B cell (primary cell): ENCODE data around the gene FAM120AOS. TPM values are rescaled to one million over a fixed set of nuclear protein-coding genes. Genes with fewer than 3 reads are reported as not detected.

Source experiments
- ATAC-seq: fragments of 200-7000 bp; cut with Tn5 transposase; one replicate; pipeline ENCODE4 v1.10.0; 2021; ENCODE audit warnings: low read depth, mild to moderate bottlenecking, moderate number of reproducible peaks, moderate library complexity
- CTCF ChIA-PET: fragments of 350-600 bp; sonication (Branson Sonifier 250); formaldehyde crosslinking; loops from one replicate; lab custom pipeline; 2021; ENCODE audit warnings: antibody characterized with exemption, inconsistent platforms; lab: Charles Lee
- POLR2A ChIA-PET: fragments of 350-600 bp; sonication (Branson Sonifier 250); formaldehyde crosslinking; loops from one replicate; lab custom pipeline; 2021; ENCODE audit warnings: antibody characterized with exemption; lab: Charles Lee
- DNase-seq: peaks from one replicate; pipeline ENCODE4 v3.0.0; 2013
- H2AFZ ChIP-seq: 2 replicates; pipeline ENCODE4 v1.6.1; 2012; ENCODE audit warnings: mild to moderate bottlenecking, low read depth, low read length; ENCODE audit not compliant: insufficient read depth, poor library complexity, severe bottlenecking
- H3K27ac ChIP-seq, 2 donors: 1 replicate in 1 of 2; 2 replicates in 1 of 2; pipeline ENCODE4 v1.5.1; 2012 to 2013; ENCODE audit warnings: low read length in 2 of 2, mild to moderate bottlenecking in 2 of 2, moderate library complexity in 1 of 2
- H3K27me3 ChIP-seq, 4 experiments: fragments of 200-600 bp in 1 of 4; sonication (generic) in 1 of 4; replicated peaks in 1 of 4; 1 replicate in 2 of 4; 2 replicates in 2 of 4; pipeline versions ENCODE4 v1.6.1 to v1.7.0; 2013 to 2016; ENCODE audit warnings: low read length in 3 of 4, mild to moderate bottlenecking in 2 of 4, mixed read lengths in 1 of 4, moderate library complexity in 1 of 4; ENCODE audit not compliant: insufficient read depth in 4 of 4, control insufficient read depth in 3 of 4; ENCODE audit errors: control extremely low read depth in 1 of 4
- H3K36me3 ChIP-seq, 2 experiments: replicated peaks in 1 of 2; 1 replicate in 1 of 2; 2 replicates in 1 of 2; pipeline versions ENCODE4 v1.6.1 to v1.7.1; 2013; ENCODE audit warnings: low read length in 1 of 2; ENCODE audit not compliant: insufficient read depth in 2 of 2, control insufficient read depth in 1 of 2; ENCODE audit errors: control extremely low read depth in 1 of 2, extremely low read depth in 1 of 2
- H3K4me1 ChIP-seq, 2 donors: fragments of 200-600 bp in 1 of 2; sonication (generic) in 1 of 2; 1 replicate in 1 of 2; 2 replicates in 1 of 2; pipeline versions ENCODE4 v1.5.1 to v1.6.1; 2013 to 2017; ENCODE audit warnings: low read length in 2 of 2; ENCODE audit not compliant: control insufficient read depth in 2 of 2, insufficient read depth in 2 of 2
- H3K4me2 ChIP-seq: replicated peaks from 2 replicates; pipeline ENCODE3; 2012; ENCODE audit warnings: mild to moderate bottlenecking, low read depth, low read length; ENCODE audit not compliant: poor library complexity, severe bottlenecking
- H3K4me3 ChIP-seq, 5 experiments: fragments of 200-600 bp in 1 of 5; sonication (generic) in 1 of 5; 1 replicate in 3 of 5; 2 replicates in 2 of 5; pipeline versions ENCODE4 v1.5.1 to v1.7.0; 2011 to 2016; ENCODE audit warnings: low read length in 4 of 5, mild to moderate bottlenecking in 4 of 5, low read depth in 2 of 5, control low read depth in 1 of 5, moderate library complexity in 1 of 5; ENCODE audit not compliant: insufficient read depth in 1 of 5; ENCODE audit errors: control extremely low read depth in 1 of 5, extremely low read depth in 1 of 5
- H3K79me2 ChIP-seq: fragments of 200-600 bp; sonication (generic); one replicate; pipeline ENCODE4 v1.6.0; 2016; ENCODE audit warnings: low read length; ENCODE audit not compliant: control insufficient read depth, insufficient read depth
- H3K9ac ChIP-seq: fragments of 200-600 bp; sonication (generic); 2 replicates; pipeline ENCODE4 v1.6.1; 2017; ENCODE audit warnings: mild to moderate bottlenecking, low read length, moderate library complexity
- H3K9me3 ChIP-seq, 3 donors: one replicate each; pipeline versions ENCODE4 v1.6.1 to v1.7.1; 2013; ENCODE audit warnings: low read length in 2 of 3; ENCODE audit not compliant: control insufficient read depth in 2 of 3, insufficient read depth in 1 of 3; ENCODE audit errors: control extremely low read depth in 1 of 3
- H4K20me1 ChIP-seq: 2 replicates; pipeline ENCODE4 v1.6.0; 2012; ENCODE audit warnings: mild to moderate bottlenecking, low read length; ENCODE audit not compliant: insufficient read depth, control insufficient read depth, poor library complexity, severe bottlenecking
- H3K27ac Mint-ChIP-seq: one replicate; pipeline ENCODE4 v1.8.0; 2021; ENCODE audit warnings: mixed read lengths
- H3K27me3 Mint-ChIP-seq: one replicate; pipeline ENCODE4 v1.8.0; 2021; ENCODE audit warnings: mixed read lengths
- H3K4me1 Mint-ChIP-seq: one replicate; pipeline ENCODE4 v1.8.0; 2021; ENCODE audit warnings: mixed read lengths
- H3K4me3 Mint-ChIP-seq: one replicate; pipeline ENCODE4 v1.8.0; 2021; ENCODE audit warnings: mixed read lengths
- H3K9me3 Mint-ChIP-seq: one replicate; pipeline ENCODE4 v1.8.0; 2022; ENCODE audit warnings: mixed read lengths; ENCODE audit not compliant: insufficient read depth
- EZH2 ChIP-seq: IDR thresholded peaks from 2 replicates; pipeline ENCODE4 v1.6.1; 2012; ENCODE audit warnings: borderline replicate concordance, low read depth, mild to moderate bottlenecking, moderate library complexity, low read length; ENCODE audit not compliant: insufficient read depth, poor library complexity, severe bottlenecking
- WGBS: methylation state at CpG from one replicate; pipeline ENCODE4 v1.1.5; 2013; ENCODE audit warnings: missing lambda C conversion rate; ENCODE audit not compliant: insufficient coverage; 5-methylcytosine and 5-hydroxymethylcytosine counted together
- intact Hi-C: fragments of 100-400 bp; cut with micrococcal nuclease; formaldehyde crosslinking; loops from one replicate; pipeline ENCODE4 v1.10.0; 2022
- polyA plus RNA-seq: library from polyadenylated mRNA; depleted of rRNA; stranded (reverse); fragments of >200 nt; gene quantifications from 2 replicates; pipeline ENCODE4 v1.2.3, GENCODE V29; 2012
- total RNA-seq, 2 donors: library from RNA; stranded (reverse); fragments of 120-200 nt in 1 of 2; gene quantifications; 1 replicate in 1 of 2; 2 replicates in 1 of 2; pipeline versions ENCODE4 v1.2.3 to v1.2.4, GENCODE V29; 2013 to 2022
- TF ChIP-seq, protein P1 (sequence below): fragments of 200-600 bp; IDR thresholded peaks from one replicate; pipeline ENCODE4 v1.8.0; 2022; ENCODE audit warnings: antibody characterized with exemption, mild to moderate bottlenecking

The FAM120AOS gene
- total and polyA plus RNA-seq, 2 donors (not counting 1 experiment from before 2014, with no cell fraction given): 36.0 to 47.8 TPM

DNA sequence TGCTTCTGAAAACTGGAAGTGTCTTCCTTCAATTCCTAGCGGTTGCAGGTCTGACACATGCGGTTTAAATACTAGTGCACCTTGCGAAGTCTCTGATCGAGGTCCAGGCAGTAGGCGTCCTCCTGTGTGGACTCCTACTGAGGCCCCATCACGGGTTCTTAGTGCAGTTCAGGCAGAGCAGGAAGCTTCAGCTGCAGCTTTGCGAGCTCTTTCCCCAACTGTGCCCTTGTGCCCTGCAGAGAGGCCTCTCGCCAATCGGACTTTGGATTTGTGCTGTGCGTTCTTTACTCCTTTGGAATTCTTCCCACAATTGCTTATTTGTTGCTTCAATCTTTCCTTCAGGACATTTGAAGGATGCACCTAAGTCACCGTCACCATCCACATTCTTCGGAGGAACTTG lies 40.6 kb upstream of the FAM120AOS start:
- no peaks in the 10 kb centered on the region for H3K27me3 ChIP-seq
- Mint-ChIP-seq H3K9me3 (no peaks in the 10 kb centered on the region), H3K4me1 (peaks cover 17% of the 10 kb centered on the region), H3K27me3 (no peaks in the 10 kb centered on the region), H3K27ac (no peak overlapping the region), H3K4me3 (no peak overlapping the region)
- H3K4me2 ChIP-seq: no peak overlapping the region
- ChIA-PET CTCF (no interaction called here), POLR2A (no interaction called here)
- H3K4me3 ChIP-seq: no peak overlapping the region
- intact Hi-C loops: no loop called here
- no peak overlapping the region for H3K27ac ChIP-seq
- peaks cover 63% of the 10 kb centered on the region for H3K79me2 ChIP-seq
- ATAC-seq (no peak), DNase-seq (no peak)
- H4K20me1 ChIP-seq: peaks cover 71% of the 10 kb centered on the region
- TF ChIP-seq, protein P1, sequence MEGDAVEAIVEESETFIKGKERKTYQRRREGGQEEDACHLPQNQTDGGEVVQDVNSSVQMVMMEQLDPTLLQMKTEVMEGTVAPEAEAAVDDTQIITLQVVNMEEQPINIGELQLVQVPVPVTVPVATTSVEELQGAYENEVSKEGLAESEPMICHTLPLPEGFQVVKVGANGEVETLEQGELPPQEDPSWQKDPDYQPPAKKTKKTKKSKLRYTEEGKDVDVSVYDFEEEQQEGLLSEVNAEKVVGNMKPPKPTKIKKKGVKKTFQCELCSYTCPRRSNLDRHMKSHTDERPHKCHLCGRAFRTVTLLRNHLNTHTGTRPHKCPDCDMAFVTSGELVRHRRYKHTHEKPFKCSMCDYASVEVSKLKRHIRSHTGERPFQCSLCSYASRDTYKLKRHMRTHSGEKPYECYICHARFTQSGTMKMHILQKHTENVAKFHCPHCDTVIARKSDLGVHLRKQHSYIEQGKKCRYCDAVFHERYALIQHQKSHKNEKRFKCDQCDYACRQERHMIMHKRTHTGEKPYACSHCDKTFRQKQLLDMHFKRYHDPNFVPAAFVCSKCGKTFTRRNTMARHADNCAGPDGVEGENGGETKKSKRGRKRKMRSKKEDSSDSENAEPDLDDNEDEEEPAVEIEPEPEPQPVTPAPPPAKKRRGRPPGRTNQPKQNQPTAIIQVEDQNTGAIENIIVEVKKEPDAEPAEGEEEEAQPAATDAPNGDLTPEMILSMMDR: no peak
- no peak for TF ChIP-seq EZH2
- H3K9ac ChIP-seq: no peak overlapping the region
- no peak overlapping the region for H2AFZ ChIP-seq
- H3K9me3 ChIP-seq: no peaks in the 10 kb centered on the region
- 96% methylated on average over 12 of the region's 12 CpGs for WGBS
- H3K4me1 ChIP-seq: peaks cover 6 to 11% of the 10 kb centered on the region in 2 donors
- peaks cover 3 to 63% of the 10 kb centered on the region in 2 experiments for H3K36me3 ChIP-seq

- H2AFZ ChIP-seq: no peak overlapping the region
- intact Hi-C loops: no loop called here
- no peak overlapping the region for H3K27ac ChIP-seq
- peaks cover 6 to 11% of the 10 kb centered on the region in 2 donors for H3K4me1 ChIP-seq
- peaks cover 3 to 60% of the 10 kb centered on the region in 2 experiments for H3K36me3 ChIP-seq
- POLR2A ChIA-PET: interaction anchor here (0.6 kb wide), 1 partner anchor 8 kb away, joined by 3 read pairs; no protein-coding TSS in a partner anchor
- no peak for ATAC-seq
- Mint-ChIP-seq H3K9me3 (no peaks in the 10 kb centered on the region), H3K4me3 (no peak overlapping the region), H3K27me3 (no peaks in the 10 kb centered on the region), H3K4me1 (peaks cover 19% of the 10 kb centered on the region), H3K27ac (no peak overlapping the region)
- H3K9ac ChIP-seq: no peak overlapping the region
- TF ChIP-seq, protein P1: no peak
- TF ChIP-seq EZH2: no peak
- H3K4me2 ChIP-seq: no peak overlapping the region
- H4K20me1 ChIP-seq: peaks cover 81% of the 10 kb centered on the region
- peaks cover 72% of the 10 kb centered on the region for H3K79me2 ChIP-seq
- CTCF ChIA-PET: no interaction called here
- H3K4me3 ChIP-seq: no peak overlapping the region
- no peaks in the 10 kb centered on the region for H3K27me3 ChIP-seq
- 75% methylated on average over 4 of the region's 5 CpGs for WGBS
- no peaks in the 10 kb centered on the region for H3K9me3 ChIP-seq
- no peak for DNase-seq
Measured at GRCh38 chr9:93492327-93492726, 38.9 kb upstream of the FAM120AOS start.
